A549 (cell line): ENCODE data around the gene TRIM38.

ENCODE experiments used
- EHMT2 ChIP-seq: fragments of 200-600 bp; sonication (generic); IDR thresholded peaks from 2 replicates; pipeline ENCODE4 v1.6.1; 2016; ENCODE audit warnings: antibody characterized with exemption, low read depth, mild to moderate bottlenecking, moderate library complexity
- FOSL2 ChIP-seq, 2 experiments: fragments of 450-650 bp in 1 of 2; fragments of >200 bp in 1 of 2; sonication (Bioruptor Twin) in 1 of 2; formaldehyde crosslinking; IDR thresholded peaks; 2 replicates each; pipeline versions ENCODE4 v1.5.0 to v1.6.1; 2016 to 2020; ENCODE audit warnings: mild to moderate bottlenecking in 1 of 2, moderate library complexity in 1 of 2
- MAZ ChIP-seq: fragments of 150-350 bp; IDR thresholded peaks from 2 replicates; pipeline ENCODE4 v1.6.1; 2014; ENCODE audit warnings: antibody characterized with exemption, low read depth, low read length, borderline replicate concordance
- NFE2L2 ChIP-seq: fragments of 150-350 bp; conservative IDR thresholded peaks from 2 replicates; pipeline ENCODE4 v1.6.1; 2014; ENCODE audit warnings: low read length
- PHF8 ChIP-seq: fragments of 200-600 bp; sonication (generic); IDR thresholded peaks from 2 replicates; pipeline ENCODE4 v1.6.1; 2016; ENCODE audit warnings: low read depth, mild to moderate bottlenecking, antibody characterized with exemption, moderate library complexity, borderline replicate concordance
- POLR2A ChIP-seq: IDR thresholded peaks from 2 replicates; pipeline ENCODE4 v1.6.1; 2012; ENCODE audit warnings: mild to moderate bottlenecking, low read length
- REST ChIP-seq: fragments of 200-600 bp; sonication (generic); IDR thresholded peaks from 2 replicates; pipeline ENCODE4 v1.6.1; 2016; ENCODE audit warnings: antibody characterized with exemption, mild to moderate bottlenecking, moderate library complexity
- SMC3 ChIP-seq: fragments of >200 bp; sonication (Bioruptor Twin); formaldehyde crosslinking; IDR thresholded peaks from 3 replicates; pipeline ENCODE4 v1.6.1; 2018; ENCODE audit warnings: inconsistent platforms

- no peak for TF ChIP-seq SMC3
- TF ChIP-seq REST = no peak
- no peak for TF ChIP-seq POLR2A
- no peak for TF ChIP-seq PHF8
- no peak for TF ChIP-seq FOSL2 (IDR thresholded peaks at IDR 0.05)
- no peak for TF ChIP-seq FOSL2 (CRISPR knock-in tag; IDR thresholded peaks at IDR 0.05)
- TF ChIP-seq NFE2L2 = no peak
- TF ChIP-seq EHMT2 = no peak
- TF ChIP-seq MAZ = no peak
Measured at GRCh38 chr6:25972128-25972527, 9.5 kb downstream of the TRIM38 start.
